HG02943 (cell line): ENCODE measurements around the gene GAS2.

Source experiments
- ATAC-seq: cut with Tn5 transposase; IDR thresholded peaks from one replicate; pipeline ENCODE4 v1.9.1; 2021; ENCODE audit warnings: mild to moderate bottlenecking, low read depth, moderate library complexity; ENCODE audit not compliant: unreplicated experiment

The GAS2 gene

DNA sequence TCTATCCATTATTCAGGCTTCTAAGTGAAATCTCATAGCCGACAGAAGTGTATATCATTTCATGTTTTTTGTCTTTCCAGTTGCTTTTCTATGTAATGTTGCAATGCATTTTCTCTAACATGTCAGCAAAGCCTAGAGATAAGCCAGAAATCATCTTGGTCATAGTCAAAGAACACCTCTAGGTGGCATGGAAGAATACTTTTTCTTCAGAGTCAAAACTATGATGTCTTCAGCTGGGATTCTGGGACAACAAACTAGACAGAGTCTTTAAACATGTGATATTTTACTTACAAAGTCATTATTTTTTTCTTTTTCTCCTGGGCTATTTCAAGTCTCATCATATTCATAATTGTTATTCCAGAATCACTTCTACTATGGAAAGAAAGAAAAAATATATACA lies 4.4 kb downstream of the GAS2 start:
- ATAC-seq: no peak

DNA sequence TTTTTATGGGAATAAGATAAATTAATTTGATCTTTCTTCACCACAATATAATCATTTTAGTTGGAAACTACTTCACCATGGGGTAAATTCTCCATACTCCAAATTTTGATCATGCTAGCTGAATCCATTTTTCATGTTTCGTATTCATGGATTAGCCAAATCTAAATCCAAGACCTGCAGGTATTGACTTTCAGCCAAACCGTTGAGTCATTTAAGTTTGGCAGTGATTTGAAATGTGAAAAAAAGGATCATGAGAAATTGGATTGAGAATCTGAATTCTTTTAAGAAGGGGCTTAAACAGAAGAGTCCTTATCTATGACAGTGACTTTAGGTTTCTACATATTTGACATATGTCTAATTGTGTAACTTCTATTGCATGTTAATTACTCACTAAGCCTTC lies 5.3 kb downstream of the GAS2 start:
- no peak for ATAC-seq

DNA sequence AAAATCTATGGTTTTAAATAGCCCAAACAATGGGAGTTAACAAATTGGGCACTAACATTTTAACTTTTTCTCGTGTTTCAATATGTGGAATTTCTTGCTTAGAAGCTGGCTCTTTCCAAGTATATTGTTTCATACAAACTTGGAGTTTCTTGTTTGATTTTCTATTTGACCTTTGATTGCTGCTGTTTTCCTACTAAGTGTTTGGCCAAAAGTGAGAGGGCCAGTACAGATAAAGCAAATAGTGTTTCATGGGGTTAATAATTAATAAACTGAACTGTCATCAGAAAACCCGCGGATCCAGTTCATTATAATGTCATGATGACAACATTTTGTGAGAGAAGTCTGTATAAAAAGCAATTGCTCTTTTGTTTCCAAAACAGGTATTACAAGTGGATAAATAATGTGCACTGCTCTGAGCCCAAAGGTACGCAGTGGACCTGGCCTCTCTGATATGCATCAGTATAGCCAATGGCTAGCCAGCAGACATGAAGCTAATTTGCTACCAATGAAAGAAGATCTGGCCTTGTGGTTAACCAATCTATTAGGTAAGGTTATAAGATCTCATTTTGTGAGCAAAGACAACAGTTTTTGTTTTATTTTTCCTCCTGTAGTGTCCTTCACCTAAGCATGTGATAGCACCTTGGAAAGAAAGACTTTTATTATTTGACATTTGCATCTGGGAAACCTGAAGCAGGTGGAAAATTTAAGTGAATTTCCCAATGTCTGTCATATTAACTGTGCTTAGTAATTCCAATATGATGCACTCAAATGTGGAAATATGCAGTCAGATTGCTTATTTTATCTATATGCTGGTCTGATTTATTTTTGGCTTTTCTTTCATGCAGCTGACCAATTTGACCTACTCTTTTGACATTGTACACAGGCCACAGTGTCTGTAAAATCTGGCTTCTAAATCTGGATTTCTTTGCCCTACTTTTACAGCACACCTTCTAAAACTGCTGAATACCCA lies 8.3 kb downstream of the GAS2 start:
- ATAC-seq: no peak

DNA sequence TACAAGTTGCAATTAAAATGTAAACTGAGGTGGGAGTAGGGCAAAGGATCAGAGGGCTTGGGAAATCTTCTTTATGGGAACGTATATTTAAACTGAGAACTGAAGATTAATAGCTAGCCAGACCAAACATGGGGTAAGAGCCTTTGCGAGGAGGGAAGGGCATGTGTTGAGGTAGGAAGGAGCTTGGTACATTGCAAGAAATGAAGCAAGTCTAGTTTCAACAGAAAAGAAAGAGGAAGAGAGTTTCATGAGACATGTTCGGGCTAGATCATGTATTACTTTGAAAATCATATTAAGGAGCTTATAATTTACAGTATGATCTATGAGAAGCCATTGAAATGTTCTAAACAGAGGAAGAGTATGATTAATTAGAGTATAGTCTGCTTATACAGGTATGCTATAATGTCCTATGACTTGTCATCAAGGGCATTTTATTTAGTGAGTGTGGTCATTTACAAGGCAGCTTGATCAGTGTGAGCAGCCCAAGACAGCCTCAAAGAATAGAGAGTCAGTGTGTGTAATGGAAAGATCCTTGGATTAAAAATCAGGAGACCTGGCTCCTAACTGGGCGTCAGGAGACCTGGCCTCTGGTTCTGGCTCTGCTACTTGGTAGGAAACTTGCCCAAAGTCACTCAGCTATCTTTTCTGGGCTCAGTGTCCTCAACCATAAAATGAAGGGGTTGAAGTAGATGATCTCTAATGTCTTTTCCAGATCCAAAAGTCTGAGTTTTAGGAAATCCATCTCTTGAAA lies 10.9 kb downstream of the GAS2 start:
- no peak for ATAC-seq

DNA sequence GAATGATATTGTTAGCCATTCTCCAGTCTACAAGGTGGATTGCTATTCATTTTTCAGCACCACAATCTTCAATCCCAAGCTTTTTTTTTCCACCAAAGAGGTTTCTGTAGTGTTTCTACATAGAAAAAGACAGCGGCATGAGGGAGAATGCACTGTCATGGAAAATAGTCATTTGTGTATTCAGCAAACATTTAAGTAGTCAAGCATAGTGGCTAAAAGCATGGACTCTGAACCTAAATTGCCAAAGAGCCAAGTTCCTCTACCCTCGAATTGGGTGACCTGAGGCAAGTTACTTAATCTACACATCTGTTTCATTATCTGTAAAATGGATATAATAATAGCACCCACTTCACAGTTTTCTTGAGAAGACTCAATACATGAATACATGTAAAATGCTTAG lies 14.2 kb downstream of the GAS2 start:
- ATAC-seq: no peak

DNA sequence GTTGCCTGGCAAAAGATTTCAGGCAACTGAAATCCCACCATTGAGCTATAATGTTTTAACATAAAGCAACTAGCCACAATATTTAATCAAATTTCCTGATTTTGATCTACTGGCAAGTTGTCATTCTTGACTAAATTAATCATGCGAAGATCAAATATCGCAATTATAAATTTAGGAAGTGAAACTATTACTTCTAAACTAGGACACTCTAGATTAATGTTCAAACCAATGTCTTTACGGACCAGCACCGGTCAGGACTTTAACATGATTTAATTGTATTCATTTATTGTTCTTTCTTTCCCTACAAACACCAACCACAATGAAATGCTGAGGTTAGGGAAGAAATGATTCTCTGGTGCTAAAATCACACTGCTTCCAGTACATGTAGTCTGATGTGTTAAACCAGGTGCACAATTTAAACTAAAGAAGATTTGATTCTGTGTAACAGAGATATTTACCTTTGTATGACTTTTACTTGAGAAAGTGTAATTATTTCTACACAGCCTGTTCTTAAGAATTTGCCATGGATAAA lies 14.9 kb downstream of the GAS2 start:
- peak; percentile 60 for ATAC-seq

DNA sequence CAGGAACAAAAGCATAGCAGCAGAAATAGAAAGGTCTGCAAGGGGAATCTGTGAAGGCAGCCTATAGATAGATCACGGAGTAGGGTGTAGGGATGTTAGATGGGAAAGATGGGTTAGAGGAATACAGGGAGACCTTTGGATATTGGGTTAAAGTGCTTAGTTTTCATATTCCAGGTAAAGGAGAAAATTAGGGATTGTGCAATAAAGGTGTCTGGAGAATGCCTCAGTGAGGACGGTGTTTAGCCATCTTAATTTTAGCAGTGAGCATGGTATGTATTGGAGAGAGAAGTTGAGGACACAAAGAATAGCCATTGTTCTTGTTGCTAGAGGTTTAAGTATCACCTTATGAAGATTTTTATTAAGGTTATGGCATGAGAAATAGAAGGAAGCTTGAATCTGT lies 17.7 kb downstream of the GAS2 start:
- no peak for ATAC-seq

DNA sequence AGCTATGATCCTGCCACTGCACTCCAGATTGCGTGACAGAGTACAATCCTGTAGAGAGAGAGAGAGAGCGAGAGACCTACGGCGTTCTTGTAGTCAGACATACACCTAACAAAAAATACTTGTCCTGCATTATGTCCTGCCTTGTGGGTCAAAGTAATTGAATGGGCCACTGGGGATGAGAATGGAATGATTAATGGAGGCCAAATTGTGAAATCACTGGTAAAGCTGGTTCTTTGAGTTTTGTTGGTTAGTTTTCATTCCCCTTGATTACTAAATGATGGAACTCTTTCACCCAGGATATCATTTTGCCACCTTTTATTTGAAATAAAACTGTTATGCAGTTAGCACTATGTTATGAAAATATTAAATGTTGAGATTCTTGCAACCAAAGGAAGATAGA lies 18.7 kb downstream of the GAS2 start:
- no peak for ATAC-seq

DNA sequence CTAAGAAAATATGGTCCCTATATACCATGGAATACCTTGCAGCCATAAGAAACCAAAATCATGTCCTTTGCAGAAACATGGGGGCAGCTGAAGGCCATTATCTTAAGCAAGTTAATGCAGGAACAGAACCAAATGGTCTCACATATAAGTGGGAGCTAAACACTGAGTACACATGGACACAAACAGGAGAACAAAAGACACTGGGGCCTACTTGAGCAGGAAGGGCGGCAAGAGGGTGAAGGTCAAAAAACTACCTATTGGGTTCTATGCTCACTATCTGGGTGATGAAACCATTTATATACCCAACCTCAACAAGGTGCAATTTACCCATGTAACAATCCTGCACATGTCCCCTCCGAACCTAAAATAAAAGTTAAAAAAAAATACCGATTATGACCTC lies 22.5 kb downstream of the GAS2 start:
- no peak for ATAC-seq

DNA sequence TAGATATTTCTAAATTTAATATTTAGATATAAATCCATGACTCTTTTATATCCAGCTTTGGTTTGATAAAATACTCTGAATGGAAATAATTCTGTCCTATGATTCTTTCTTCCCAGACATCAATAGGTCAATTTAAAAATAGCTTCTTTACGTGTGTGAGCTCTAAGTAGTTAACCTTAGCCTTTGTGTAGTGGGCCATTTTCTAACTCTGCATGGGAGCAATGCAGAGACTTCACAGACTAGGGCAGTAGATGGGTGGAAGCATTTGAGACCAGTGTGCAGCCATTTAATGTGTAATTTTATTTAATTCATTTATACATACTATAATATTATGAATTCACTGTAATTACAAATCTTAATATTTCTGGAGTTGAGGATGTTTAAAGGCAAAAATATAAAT lies 23.8 kb downstream of the GAS2 start:
- no peak for ATAC-seq

DNA sequence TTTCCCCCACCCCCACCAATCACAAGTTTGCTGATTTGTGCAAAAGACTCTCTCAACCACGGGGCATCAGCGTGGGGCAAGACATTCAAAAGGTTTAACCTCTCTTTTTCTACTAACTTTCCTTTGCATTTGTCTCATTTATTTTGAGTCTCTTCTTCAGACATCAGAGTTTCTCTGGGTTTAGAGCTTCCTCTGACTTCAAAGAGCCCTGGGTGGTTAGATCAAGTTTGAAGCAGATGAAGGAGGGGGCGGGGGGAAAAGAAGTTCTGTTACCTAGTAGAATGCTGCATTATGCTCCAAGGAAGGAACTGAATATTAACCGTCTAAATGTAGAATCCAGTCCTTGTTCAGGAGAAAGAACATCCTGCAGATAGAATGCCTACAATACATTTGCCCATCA lies 24.5 kb downstream of the GAS2 start:
- ATAC-seq: no peak

DNA sequence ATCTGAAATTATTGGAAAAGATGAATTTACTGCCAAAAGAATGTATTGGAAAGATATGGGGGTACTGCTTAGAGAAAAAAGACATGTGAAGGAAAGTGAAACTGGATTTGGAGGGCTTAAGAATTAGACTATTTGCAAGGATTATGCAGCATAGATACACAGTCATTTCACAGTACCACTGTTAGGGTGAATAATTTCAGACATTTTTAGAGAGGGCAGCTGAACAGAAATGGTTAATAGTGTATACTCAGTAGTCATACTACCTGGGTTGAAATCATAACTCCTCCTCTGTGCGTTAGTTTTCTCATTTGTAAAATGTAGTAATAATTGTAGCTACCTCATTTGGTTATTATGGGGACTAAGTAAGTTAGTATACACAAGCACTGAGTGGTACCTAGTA lies 33.0 kb downstream of the GAS2 start:
- no peak for ATAC-seq

DNA sequence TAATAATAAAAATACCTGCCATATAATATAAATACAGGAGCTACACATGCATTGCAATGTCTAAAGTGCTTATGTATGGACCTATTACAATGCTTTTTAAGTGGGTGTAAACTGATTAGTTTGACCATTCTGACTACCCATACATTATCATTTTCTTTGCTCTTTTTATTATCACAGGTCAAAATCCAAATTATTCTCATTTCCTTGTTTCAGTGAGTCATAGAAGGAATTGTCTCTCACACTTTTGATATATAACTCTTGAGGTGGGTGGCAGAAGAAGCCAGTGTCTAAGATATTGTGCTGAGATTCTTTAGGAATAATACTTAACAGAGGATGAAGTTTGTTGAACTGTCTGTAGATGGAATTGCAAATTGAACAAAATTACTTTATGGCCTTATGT lies 35.6 kb downstream of the GAS2 start:
- no peak for ATAC-seq

DNA sequence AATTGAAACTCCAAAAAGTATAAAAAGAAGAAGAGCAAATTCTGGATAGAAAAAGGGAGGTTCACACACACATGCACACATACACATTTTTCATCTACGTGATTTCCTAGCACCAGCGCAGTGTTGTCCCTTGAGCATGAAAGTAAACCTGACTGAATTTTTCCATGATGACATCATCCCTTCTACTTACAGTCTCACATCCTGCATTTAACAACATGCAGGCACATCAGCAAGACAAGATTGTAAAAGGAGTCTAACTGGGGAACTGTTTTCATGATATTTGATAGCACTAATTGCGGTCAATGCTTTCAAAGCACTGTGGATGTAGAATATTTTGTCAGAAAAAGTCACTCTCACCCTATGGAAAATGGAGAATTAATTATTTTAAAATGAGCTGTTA lies 36.6 kb downstream of the GAS2 start:
- ATAC-seq: no peak

DNA sequence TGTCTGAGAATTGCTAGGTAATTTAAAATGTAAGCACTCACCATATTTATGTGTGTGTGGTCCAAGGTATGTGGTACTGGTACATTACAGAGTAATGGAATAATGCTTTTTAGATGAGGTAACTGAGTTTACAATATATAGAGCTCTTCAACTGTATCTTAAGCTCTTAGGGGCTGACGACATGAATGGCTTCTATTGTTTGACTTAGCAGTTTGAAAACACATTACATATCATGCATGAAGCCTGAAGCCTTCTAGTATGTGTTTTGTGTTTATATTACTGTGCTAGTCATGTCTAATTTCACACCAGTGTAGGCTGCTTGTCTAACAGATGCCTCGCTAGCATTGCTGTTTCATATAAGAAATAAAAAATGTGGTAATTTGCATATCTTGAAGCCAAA lies 37.2 kb downstream of the GAS2 start:
- no peak for ATAC-seq

DNA sequence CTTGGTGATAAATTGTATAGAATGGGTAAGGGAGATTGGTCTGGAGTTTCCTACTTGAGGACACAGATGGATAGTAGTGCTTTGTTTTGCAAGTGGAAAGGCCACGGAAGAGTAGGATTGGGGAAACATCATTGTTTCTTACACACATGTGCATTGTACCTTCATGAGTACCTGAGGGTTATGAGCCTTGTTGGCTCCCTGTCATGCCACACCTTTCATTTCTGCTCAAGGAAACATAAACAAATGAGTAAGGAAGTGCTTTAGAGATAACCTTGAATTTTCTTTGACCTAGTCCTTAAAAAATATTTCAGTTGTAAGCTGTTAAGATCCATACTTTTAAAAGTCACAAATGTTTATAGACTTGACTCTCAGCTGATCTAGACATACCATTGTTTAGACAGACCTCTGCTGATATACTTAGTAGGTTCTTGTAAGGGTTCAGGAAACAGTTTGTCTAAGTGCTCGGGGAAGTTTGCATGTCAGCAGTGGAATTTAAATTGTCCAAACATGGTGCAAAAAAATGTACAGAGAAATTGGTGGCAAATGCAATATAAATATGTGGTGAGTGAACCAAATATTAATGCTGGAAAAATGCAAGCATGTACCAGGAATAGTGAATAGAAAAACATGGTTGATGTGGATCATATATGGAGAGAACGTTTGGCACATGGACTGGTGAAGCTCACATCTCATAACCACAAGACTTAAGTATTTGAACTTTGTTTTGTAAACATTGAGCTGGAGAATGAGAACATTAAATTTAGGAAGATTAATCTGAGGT lies 40.9 kb downstream of the GAS2 start:
- ATAC-seq: no peak

DNA sequence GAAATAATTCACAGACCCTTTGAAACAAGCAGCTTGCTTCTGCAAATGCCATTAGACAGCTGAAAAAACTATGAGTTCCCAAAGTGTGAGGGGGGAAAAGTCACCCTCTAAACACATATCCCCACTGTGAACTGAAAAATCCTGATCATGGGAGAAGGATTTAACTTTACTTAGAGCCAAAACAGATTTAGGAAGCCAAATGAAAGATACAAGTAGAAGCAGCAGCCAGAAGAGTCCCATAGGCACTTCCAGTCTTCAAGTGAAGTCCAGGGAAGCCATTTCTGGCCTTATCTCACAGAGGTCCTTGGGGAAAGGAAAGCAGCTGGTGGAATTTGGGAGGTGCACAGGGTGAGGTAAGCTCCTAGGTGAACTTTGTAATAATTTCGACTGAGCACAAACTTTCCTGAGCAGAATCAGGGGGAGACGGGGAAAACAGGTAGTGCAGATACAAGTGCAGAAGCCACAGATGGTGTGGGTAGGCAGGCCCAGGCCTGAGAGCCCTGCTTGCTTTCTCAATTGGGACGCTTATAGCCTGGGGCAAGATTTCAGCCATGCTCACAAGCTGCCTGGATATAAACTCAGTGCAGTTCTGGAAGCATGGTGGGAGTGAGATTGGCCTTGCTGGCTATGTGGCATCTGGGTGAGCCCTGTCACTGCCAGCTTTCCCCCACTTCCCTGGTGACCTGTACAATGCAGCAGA lies 44.8 kb downstream of the GAS2 start:
- ATAC-seq: no peak

DNA sequence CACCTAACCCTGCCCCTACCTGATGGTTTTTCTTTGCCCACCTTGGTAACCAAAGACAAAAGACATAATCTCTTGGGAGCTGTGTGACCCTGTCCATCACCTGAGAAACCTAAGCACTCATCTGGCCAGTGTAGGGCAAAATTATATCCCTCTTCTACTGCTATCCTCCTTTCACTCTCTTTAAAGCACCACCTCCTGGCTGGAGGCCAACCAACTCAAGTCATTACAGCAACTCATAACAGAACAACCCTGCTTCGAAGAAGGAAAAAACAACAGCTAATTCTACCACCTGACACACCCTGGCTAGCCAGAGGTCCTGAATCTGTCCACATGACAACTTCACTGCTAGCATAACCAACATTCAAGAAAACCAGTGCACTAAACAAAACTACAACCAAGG lies 45.5 kb downstream of the GAS2 start:
- ATAC-seq: no peak

DNA sequence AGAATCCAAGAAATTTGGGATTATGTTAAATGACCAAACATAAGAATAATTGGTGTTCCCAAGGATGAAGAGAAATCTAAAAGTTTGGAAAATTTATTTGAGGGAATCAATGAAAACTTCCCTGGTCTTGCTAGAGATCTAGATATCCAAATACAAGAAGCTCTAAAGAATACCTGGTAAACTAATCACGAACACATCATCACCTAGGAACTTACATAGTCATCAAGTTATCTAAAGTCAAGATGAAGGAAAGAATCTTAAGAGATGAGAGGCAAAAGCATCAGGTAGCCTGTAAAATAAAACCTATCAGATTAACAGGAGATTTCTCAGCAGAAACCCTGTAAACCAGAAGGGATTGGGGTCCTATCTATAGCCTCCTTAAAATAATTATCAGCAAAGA lies 46.9 kb downstream of the GAS2 start:
- ATAC-seq: no peak

DNA sequence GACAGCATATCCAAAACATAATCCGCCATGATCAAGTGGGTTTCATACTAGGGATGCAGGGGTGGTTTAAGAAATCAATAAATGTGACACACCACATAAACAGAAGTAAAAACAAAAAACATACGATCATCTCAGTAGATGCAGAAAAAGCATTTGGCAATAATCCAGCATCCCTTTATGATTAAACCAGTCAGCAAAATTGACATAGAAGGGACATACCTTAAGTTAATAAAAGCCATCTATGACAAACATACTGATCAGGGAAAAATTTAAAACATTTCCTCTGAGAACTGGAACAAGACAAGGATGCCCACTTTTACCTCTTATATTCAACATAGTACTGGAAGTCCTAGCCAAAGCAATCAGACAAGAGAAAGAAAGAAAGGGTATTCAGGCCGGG lies 49.6 kb downstream of the GAS2 start:
- no peak for ATAC-seq
